Glutamatergic neuron (in vitro differentiated cells): Measurements from ENCODE around the gene NDUFA12. TPM values are rescaled to one million over a fixed set of nuclear protein-coding genes. Genes with fewer than 3 reads are reported as not detected.

ENCODE experiments used
- DNase-seq: peaks from one replicate; pipeline ENCODE4 v3.0.0; 2022
- H3K27ac Mint-ChIP-seq: one replicate; pipeline ENCODE4 v1.8.0; 2020; ENCODE audit warnings: mild to moderate bottlenecking, mixed read lengths, inconsistent platforms; ENCODE audit not compliant: unreplicated experiment
- H3K27me3 Mint-ChIP-seq: one replicate; pipeline ENCODE4 v1.8.0; 2020; ENCODE audit warnings: mild to moderate bottlenecking, moderate library complexity, mixed read lengths, inconsistent platforms; ENCODE audit not compliant: unreplicated experiment
- H3K36me3 Mint-ChIP-seq: one replicate; pipeline ENCODE4 v1.8.0; 2020; ENCODE audit warnings: mild to moderate bottlenecking, mixed read lengths, inconsistent platforms; ENCODE audit not compliant: unreplicated experiment
- H3K4me1 Mint-ChIP-seq: one replicate; pipeline ENCODE4 v1.8.0; 2020; ENCODE audit warnings: mild to moderate bottlenecking, low read depth, mixed read lengths, inconsistent platforms; ENCODE audit not compliant: unreplicated experiment
- H3K4me3 Mint-ChIP-seq: one replicate; pipeline ENCODE4 v1.8.0; 2020; ENCODE audit warnings: mild to moderate bottlenecking, mixed read lengths, inconsistent platforms; ENCODE audit not compliant: unreplicated experiment
- H3K9me3 Mint-ChIP-seq: one replicate; pipeline ENCODE4 v1.8.0; 2020; ENCODE audit warnings: mild to moderate bottlenecking, moderate library complexity, mixed read lengths, inconsistent platforms; ENCODE audit not compliant: unreplicated experiment
- CTCF ChIP-seq: fragments of 200-600 bp; sonication (generic); IDR thresholded peaks from one replicate; pipeline ENCODE4 v1.5.0; 2021; ENCODE audit not compliant: partially characterized antibody, unreplicated experiment
- total RNA-seq: library from RNA; stranded (reverse); fragmentation: NEBNext Ultra II Directional; extraction: Animal tissue kit (Norgen Biotek cat#: 25700); gene quantifications from one replicate; pipeline ENCODE4 v1.2.1, GENCODE V29; 2021; ENCODE audit not compliant: unreplicated experiment

Gene NDUFA12
- total RNA-seq, 1 donor from 2014 or later, result 73.8 TPM

GRCh38 chr12:94979941-94980340 is 23.6 kb downstream of the NDUFA12 start:
- H3K27me3 Mint-ChIP-seq, result no peaks in the 10 kb centered on the region
- no peak overlapping the region for H3K4me3 Mint-ChIP-seq
- TF ChIP-seq CTCF, result no peak
- DNase-seq, result no peak
- no peak overlapping the region for H3K27ac Mint-ChIP-seq
- H3K9me3 Mint-ChIP-seq, result no peaks in the 10 kb centered on the region
- no peaks in the 10 kb centered on the region for H3K36me3 Mint-ChIP-seq
- peaks cover 3% of the 10 kb centered on the region for H3K4me1 Mint-ChIP-seq

GRCh38 chr12:94977766-94978468 is 25.6 kb downstream of the NDUFA12 start:
- H3K4me3 Mint-ChIP-seq, result no peak overlapping the region
- H3K36me3 Mint-ChIP-seq, result no peaks in the 10 kb centered on the region
- no peak for DNase-seq
- H3K4me1 Mint-ChIP-seq, result peaks cover under 1% of the 10 kb centered on the region
- TF ChIP-seq CTCF, result no peak
- no peaks in the 10 kb centered on the region for H3K9me3 Mint-ChIP-seq
- no peak overlapping the region for H3K27ac Mint-ChIP-seq
- H3K27me3 Mint-ChIP-seq, result no peaks in the 10 kb centered on the region

- Mint-ChIP-seq H3K9me3 (no peaks in the 10 kb centered on the region), H3K27me3 (no peaks in the 10 kb centered on the region), H3K36me3 (no peaks in the 10 kb centered on the region), H3K4me3 (no peak overlapping the region), H3K4me1 (no peaks in the 10 kb centered on the region), H3K27ac (no peak overlapping the region)
- DNase-seq, result no peak
- no peak for TF ChIP-seq CTCF
Observed at GRCh38 chr12:94973221-94973620, 30.3 kb downstream of the NDUFA12 start.

GRCh38 chr12:94972795-94973194 is 30.7 kb downstream of the NDUFA12 start:
- Mint-ChIP-seq H3K36me3 (no peaks in the 10 kb centered on the region), H3K9me3 (no peaks in the 10 kb centered on the region), H3K27ac (no peak overlapping the region), H3K4me3 (no peak overlapping the region), H3K27me3 (no peaks in the 10 kb centered on the region), H3K4me1 (no peaks in the 10 kb centered on the region)
- no peak for TF ChIP-seq CTCF
- no peak for DNase-seq

GRCh38 chr12:94971923-94972322 is 31.6 kb downstream of the NDUFA12 start:
- H3K27me3 Mint-ChIP-seq, result no peaks in the 10 kb centered on the region
- no peaks in the 10 kb centered on the region for H3K4me1 Mint-ChIP-seq
- TF ChIP-seq CTCF, result no peak
- H3K4me3 Mint-ChIP-seq, result no peak overlapping the region
- DNase-seq, result no peak
- H3K27ac Mint-ChIP-seq, result no peak overlapping the region
- no peaks in the 10 kb centered on the region for H3K9me3 Mint-ChIP-seq
- no peaks in the 10 kb centered on the region for H3K36me3 Mint-ChIP-seq
